SK-N-DZ (cell line): ENCODE results near the gene NPDC1.

Experiments used
- DNase-seq: peaks from one replicate; pipeline ENCODE4 v3.0.0-alpha.2; 2015; ENCODE audit warnings: low spot score

Gene NPDC1

GRCh38 chr9:137056739-137057415, 10.9 kb upstream of the NPDC1 start:
- DNase-seq, result no peak

DNA sequence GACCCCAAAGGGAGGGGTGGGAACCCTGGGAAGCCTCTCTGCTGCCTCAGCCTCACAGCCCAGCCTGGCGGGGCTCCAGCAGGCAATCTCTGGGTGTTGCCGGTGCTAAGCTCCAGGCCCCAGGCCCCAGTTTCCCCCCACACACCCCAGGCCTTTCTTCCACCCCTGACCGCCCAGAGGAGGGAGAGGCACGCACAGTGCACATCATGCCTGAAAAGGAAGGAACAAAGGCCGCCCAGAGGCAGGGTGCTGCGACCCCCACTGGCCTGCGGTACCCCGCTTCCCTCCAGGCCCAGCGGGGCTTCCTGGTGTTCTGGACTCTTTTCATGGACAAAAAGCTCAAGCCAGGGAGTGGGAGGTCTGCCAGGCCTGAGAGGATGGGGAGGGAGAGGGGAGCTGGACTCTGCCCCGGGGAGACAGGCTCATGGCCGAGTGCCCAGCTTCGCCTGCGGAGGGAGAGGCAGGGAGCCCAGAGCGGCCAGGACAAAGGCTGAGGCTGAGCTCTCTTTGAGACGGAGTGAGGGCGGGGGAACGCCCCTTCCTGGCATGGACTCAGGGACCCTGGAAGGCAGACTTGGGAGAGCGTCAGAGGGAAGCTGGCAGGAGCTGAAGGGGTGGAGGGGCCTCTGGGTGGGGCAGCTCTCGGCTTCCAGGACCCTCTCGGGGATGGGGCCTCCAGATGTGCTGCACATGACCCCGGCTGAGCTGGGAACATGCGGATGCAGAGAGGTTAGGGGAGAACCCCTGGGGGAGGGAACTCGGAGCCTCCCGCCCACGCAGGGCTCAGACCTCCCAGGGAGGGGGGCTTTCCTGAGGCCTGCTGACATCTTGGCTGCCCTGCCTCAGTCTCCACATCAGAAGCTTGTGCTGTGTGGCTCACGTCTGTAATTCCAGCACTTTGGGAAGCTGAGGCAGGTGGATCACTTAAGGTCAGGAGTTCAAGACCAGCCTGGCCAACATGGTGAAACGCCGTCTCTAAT, 9.7 kb upstream of the NPDC1 start:
- DNase-seq, result no peak

DNA sequence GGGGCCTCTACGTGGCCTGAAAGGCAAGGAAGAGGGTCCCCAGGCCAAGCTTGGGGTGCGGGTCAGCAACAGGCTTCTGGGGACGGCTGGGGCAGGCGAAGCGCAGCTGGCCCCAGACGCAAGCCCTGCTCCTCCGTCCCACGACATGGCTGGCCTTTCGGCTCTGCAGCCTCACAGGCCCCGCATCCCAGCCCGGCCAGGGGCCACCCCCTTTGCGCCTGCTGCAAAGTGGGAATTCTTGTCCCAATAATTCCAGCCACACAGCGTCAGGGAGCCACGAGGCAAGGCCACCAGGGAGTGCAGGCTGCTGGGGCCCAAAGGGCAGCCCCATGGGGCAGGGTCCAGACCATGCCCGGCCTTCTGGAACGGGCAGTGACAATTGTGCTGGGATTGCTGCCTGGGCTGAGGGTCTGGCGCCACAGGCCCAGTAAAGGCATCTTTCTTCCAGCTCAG, 9.0 kb upstream of the NPDC1 start:
- no peak for DNase-seq

DNA sequence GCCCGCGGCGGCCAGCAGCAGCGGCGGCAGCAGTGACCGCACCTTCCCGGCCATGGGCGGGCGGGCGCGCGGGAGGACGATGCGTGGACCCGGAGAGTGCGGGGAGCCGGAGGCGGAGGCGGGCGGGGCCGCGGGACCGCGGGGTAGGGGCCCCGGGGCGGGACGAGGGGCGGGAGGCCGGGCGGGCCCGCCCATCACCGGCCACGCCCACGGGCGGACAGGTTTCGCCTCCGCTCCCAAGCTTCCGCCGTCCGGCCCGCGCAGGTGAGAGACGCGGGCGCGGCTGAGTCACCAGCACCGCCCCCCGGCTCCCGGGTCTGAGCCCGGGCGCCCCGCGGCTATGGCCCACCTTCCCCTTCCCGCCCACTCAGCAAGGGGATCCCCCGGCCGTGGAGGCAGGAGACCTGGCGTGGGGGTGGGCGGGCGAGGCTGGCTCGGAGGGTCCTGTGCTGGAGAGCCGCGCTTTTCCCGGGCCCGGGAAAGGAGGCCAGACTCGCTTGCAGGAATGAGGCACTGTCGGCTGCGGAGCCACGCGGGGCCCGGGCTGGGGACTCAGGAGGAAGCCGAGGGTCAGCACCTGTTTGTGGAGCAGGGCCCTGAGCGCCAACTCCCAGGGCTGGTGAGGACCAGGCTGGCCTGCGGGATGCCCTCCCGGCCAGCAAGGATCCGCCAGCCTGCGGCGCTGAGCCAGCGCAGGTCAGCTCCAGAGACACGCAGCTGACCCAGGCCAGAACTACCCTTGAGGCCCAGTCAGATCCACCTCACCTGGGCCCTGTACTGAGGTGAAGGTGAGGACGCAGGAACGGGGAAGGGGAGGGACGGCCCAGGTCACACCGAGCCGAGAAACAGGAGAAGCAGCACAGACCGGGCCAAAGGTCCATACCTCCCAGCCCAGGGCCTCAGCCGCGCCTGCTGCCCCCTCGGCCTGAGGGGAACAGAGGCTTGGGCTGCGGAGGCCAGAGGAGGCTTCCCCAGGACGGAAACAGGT, 8.3 kb upstream of the NPDC1 start, which contains the start of gene ENTPD2:
TSS of gene ENTPD2 (minus strand) at position 118 of the 988 bp plus-strand sequence. CDS start at position 54, 64 bp downstream.
- no peak for DNase-seq

DNA sequence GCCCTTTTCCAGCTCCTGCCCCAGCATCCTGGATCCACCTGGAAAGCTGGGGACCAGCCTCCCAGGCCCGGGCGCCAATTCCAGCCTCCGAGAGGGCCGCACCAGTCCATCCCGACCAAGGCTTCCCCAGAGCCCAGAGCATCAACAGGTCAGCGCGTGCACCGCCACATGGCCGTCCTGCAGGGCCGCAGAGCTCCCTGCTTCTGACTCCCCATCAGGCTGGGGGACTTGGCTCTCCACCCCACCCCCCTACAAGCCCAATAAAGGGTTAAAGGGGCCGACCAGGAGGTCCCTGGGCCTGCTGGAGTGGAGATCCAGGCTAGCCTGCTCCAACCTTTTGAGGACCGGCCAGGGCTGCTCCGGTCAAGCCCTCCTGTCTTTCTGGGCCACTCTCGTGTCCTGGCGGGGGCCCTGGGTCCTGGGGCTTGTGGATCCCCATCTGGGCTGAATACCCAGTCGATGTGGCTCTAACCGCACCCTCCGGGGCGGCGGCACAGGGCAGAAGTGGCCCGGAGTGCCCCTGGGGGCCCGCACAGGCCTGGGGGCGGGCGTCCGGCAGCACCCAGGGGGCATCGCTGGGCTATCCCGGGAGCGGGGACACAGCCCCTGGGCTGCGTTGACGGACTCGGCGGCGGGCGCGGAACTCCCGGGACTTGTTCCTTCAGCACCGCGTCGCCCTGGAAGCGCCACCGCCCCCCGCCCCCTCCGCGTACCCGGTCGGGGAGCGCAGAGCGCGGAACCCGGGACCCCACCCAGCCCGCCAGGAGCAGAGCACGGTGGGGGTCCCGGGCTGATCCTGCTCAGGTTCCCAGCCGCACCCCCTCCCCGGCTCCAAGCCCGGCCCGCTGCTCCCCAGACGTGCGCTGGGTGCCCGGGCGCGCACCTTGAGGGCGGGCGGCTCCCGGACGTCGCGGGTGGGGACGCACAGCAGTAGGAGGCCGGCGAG, 7.3 kb upstream of the NPDC1 start:
- no peak for DNase-seq

DNA sequence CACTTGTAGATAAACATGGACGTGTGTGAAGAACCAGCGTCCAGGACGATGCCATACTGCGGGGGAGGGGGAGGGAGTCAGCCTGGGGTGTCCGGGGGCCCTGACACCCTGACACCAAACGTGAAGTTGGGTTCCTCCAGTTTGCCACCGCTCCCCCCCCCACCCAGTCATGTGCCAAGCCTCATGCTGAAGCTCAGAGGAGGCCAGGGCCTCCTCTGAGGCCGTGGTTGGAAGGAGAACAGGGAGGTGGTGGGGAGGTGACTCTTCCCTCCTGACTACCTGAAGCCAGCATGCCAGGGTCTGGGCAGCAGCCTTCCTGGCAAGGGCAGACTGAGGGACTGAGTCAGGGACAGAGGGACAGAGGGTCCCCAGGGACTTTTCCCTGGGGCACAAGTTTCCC, 6.3 kb upstream of the NPDC1 start:
- DNase-seq, result no peak

DNA sequence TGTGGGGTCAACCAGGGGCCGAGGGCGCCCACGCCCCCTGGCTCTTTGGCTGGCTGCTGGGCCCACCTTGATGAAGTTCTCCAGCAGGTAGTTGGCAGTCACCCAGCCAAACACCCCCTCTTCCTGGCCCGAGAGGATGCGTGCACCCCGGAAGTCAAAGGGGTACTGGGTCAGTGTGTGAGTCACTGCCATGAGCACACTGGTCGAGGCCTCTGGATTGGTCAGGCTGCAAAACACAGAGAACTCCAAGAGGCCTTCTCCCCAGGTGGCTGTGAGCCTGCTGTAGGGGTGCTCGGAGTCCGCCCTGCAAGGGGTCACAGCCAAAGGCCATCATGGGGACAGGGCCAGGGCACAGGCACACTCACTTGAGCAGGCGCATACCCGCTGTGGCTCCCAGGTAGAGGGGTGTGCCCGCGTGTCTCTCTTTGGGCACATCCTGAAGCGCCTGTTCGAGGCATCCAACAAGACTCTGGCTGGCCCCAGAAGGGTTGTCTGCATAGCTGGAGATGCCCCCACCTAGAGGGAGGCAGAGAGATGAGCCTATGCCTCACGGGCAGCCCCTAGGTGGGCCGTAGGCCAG, 5.3 kb upstream of the NPDC1 start:
- no peak for DNase-seq

DNA sequence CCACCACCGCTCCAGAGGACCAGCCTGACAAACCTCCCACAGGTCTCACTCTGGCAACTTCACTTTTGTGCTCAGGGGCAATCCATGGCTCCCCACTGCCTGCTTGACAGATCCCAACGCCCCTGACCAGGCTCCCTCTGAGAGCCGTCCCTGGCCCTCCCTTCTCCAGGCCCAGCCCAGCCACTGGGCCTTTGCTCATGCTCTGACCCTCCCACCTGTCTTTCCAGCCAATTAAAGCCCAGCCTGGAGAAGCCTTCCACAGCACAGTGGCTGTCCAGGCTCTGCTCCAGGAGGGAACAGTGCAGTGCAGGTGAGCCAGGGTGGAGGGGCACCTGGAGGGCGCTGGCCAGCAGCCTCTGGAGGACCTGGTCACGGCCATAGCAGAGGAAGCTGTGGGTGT, 4.6 kb upstream of the NPDC1 start:
- DNase-seq, result no peak

- peak; percentile 60 for DNase-seq
These were observed 3.8 kb upstream of the NPDC1 start for GRCh38 chr9:137049544-137050449.

- no peak for DNase-seq
These were observed 2.9 kb upstream of the NPDC1 start for GRCh38 chr9:137048655-137049543.

DNA sequence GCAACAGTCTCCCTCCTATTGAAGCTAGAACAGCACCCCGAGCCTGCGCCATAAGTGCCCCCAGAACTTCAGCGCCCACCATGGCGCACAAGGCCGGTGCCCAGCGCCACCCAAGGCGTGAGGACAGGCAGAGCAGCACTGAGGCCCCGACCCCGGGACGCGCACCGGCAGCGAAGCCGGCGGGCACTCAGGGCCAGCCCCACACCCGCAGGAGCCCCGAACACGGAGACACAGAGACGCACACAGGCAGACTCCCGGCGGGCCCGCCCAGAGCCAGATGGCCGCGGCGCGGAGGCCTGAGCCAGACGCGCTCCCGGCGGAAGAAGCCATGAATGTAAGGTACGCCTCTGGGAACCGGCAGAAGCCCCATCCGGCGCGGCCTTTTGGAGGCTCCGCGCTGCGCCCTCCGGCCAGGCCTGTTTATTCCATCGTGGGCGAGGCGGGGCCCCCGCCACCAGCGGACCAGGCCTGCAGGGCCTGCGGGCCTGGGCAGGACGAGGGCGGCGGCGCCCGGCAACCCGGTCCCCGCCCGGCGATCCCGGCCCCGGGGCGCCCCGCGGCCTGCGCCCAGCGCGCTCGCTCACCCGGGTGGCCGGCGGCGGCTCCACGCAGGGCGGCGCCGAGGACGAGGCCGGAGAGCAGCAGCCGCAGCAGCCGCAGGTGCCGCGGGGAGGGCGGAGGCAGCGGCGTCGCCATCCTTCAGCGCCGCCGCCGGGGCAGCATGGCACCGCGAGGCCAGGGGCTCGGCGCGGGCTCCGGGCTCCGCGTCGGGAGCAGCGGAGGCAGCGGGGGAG, 486 bp downstream of the NPDC1 start:
- no peak for DNase-seq

GRCh38 chr9:137044502-137045177, 1.3 kb downstream of the NPDC1 start:
- no peak for DNase-seq

DNA sequence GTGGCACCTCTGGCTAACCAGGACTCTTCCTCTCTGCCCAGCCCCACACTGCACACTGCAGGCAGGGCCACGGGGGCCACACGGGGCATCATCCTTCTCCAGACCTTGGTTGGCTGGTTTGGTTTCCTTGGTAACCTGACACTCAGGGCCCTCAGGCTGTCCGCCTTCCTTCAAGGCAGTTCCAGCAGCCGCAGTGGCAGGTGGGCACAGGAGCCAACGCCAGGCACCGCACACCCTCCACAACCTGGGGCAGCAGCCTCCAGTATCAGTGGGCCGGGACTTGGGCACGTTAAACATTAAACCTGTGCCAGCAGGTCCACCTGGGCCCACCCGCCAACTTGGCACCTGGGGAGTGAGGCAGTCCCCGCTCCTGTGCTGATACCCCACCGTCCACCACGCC, 1.9 kb downstream of the NPDC1 start:
- DNase-seq, result no peak

- DNase-seq, result no peak
These were observed 2.9 kb downstream of the NPDC1 start for GRCh38 chr9:137042751-137043727.

DNA sequence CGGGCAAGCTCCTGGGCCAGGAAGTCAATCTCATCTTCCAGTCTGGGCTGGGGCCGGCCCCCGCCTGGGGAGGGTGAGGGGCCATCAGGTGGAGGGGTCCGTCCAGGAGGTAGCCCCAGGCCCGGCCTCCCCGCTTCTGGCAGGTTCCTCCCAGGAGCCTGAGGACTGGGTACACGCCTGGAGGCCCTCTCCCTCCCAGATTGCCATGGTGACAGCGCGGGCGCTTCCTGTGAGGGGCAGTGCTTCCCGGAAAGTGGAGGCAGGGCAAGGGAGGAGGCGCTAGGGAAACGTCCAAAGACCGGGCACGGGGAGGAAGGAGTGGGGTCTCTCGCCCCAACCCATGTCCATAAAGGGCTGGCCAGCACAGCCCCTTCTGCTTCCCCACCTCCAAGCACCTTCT, 4.9 kb downstream of the NPDC1 start:
- no peak for DNase-seq
